HG03135 (cell line): ENCODE data around the gene WDFY2.
"Not testable (repeated sequence)": the region's sequence is repeated elsewhere in the genome, so short reads cannot be mapped to it uniquely, and the experiment has no call there.

ENCODE experiments used
- ATAC-seq: cut with Tn5 transposase; IDR thresholded peaks from one replicate; pipeline ENCODE4 v1.9.1; 2021; ENCODE audit warnings: mild to moderate bottlenecking, moderate library complexity; ENCODE audit not compliant: unreplicated experiment

Gene WDFY2

DNA sequence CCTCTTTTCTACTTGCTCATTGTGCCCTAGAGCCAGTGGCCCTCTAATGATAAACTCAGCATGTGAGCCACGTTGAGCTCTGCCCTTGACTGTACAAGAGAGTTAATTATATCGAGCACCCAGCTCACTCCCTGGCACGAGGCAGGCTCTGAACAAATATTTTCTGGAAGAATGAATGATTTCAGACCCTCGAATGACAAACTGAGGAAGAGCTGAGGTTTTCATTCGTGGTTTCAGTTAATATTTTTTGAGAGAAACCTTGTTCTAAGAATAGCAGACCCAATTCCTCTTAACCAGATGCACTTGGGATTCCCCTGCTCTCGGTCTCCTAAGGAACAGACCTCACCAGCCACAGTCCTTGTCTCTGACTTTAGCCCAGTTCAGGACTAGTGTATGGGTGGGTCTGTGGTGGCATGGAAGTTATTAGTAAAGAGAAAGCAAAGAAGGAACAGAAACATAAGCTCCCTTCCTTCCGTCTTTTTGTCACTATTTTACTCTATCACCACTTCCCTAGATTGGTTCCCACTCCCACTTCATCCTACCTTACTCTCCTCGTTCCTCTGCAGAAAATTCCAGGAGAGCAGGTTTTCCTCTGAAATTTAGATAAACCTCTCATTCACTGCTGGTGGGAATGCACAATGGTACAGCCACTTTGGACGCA is 22.1 kb upstream of the WDFY2 start:
- no peak for ATAC-seq

DNA sequence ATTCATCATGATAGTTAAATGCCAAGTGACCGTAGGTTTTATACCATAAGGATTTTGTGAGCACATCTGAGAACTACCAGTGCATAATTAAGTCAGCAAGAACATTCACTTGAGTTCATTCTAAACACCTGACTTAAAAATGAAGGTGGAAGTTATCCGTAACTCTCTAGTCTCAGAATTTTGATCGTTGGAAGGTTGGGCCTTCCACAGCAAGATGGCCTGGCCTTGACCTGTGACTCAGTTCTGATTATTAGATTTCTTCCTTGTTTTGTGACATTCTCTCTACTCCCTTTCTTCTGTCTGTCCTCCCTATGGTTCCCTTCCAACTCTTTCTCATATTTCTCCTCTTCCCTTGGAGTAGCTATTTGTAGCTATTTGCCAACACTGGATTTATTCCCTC is 20.0 kb upstream of the WDFY2 start:
- ATAC-seq: no peak

DNA sequence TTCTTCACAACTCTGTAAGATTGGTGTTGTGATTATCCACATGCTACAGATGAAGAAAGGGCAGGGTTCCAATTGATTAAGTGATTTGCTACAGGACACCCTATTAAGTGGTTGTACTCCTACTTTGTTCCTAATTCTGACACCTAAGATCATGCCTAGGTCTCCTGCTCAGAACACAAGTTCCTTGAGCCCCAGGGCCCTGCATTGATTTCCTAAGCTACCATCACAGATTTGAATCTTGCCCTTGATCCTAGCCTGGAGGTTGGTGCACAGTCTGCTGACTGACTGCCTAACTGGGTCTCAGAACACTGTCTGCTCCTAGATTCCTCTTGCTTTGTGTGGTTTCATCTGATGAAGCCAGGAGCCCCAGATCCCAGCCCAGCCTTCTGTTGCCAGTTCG is 19.6 kb upstream of the WDFY2 start:
- ATAC-seq: no peak

DNA sequence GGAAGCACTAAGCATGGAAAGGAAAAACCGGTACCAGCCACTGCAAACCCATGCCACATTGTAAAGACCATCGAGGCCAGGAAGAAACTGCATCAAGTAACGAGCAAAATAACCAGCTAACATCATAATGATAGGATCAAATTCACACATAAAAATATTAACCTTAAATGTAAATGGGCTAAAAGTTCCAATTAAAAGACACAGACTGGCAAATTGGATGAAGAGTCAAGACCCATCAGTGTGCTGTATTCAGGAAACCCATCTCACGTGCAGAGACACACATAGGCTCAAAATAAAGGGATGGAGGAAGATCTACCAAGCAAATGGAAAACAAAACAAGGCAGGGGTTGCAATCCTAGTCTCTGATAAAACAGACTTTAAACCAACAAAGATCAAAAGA is 15.3 kb upstream of the WDFY2 start:
- ATAC-seq: not testable (repeated sequence)

DNA sequence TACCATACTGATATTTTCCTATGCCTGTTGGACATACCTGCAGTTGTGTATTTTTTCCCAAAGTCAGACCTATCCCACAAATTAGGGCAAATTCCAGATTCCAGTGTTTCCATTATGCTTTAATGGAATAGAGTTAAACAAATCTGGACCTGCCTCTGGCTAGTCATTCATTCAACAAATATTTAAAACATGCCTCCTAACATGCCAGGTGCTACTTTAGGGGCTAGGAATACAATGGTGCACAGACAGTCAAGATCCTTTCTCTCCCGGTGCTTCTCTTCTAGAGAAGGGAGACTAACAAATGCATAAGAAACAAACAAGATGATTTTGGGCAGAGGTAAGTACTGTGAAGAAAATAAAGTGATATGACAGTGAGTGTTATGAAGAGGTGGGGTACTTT is 7.5 kb upstream of the WDFY2 start:
- no peak for ATAC-seq

DNA sequence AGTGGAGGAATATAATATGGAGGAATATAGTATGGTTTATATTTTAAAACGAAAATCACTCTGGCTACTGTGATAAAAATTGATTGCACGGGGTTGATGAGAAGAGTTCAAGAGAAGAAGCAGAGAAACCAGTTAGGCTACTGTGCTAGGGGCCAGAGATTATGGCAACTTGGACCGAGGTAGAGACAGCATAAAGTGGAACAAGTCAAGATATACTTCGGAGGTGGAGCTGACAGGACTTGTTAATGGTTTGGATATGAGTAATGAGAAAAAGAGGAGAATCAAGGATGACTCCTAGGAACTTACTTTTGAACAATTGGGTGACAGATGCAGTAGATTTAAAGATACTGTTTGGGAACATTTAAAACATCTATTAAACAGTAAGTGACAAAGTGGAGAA is 6.6 kb upstream of the WDFY2 start:
- ATAC-seq: no peak

DNA sequence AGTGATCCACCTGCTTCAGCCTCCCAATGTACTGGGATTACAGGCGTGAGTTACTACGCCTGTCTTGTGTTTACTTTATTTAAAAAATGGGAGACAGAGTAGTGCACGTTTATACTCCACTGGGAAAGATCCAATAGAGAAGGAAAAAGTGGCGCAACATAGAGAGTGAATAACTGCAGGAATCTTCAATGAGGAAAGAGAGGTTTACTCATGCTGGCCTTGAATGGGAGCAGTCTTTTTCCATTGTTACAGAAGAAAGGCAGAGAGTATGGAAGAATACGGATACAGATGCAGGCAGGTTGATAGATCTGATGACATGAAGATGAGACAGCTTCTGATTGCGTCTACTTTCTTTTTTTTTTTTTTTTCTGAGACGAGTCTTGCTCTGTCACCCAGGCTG is 4.6 kb upstream of the WDFY2 start:
- no peak for ATAC-seq

DNA sequence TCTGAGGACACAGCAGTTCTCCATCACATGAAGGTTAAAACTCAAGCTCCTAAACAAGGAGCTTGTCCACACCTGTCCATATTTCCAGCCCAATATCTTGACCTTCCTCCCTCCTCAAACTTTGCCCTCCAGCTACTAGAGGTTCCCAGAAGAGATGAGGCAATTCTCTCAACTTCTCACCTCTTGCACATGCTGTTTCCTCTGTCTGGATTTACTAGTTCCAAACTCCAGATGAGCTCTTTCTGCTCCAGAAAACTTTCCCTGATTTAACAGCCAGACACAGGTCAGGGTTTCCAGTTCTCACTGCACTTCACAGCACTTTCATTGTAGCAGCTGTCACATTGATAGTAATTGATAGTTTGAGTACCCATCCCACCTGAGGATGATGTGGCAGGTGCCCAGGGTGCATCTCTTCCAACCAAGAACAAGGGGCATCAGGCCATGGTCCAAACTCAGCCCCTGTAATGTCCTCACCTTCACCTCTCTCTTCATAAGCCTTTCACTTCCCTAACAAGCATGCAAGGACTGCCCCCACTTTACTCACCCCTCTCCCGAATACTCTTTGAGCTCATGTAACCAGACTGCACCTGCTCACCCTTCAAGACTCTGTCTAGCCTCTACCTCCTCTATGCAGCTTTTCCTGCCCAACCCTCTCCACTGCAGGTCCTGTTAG is 3.0 kb upstream of the WDFY2 start:
- ATAC-seq: no peak

DNA sequence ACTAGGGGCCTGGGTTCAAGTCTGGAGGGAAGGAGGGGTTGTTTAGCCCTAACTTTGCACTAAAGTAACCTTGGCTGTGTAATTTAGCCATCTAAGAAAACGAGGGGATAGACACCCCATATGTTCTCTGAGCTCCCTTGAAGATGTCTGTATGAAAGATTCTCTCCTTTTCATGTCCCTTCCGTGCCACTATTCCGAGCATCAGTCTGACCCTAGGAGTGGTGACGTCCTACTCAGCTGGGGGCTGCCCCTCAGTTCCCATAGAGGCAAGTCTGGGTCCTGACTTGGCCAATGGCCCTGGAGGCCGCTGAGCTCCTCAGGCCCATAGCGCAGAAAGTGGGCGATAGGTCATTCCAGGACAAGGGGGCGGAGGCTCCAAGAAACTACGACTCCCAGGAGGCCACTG is 790 bp upstream of the WDFY2 start:
- ATAC-seq: no peak

DNA sequence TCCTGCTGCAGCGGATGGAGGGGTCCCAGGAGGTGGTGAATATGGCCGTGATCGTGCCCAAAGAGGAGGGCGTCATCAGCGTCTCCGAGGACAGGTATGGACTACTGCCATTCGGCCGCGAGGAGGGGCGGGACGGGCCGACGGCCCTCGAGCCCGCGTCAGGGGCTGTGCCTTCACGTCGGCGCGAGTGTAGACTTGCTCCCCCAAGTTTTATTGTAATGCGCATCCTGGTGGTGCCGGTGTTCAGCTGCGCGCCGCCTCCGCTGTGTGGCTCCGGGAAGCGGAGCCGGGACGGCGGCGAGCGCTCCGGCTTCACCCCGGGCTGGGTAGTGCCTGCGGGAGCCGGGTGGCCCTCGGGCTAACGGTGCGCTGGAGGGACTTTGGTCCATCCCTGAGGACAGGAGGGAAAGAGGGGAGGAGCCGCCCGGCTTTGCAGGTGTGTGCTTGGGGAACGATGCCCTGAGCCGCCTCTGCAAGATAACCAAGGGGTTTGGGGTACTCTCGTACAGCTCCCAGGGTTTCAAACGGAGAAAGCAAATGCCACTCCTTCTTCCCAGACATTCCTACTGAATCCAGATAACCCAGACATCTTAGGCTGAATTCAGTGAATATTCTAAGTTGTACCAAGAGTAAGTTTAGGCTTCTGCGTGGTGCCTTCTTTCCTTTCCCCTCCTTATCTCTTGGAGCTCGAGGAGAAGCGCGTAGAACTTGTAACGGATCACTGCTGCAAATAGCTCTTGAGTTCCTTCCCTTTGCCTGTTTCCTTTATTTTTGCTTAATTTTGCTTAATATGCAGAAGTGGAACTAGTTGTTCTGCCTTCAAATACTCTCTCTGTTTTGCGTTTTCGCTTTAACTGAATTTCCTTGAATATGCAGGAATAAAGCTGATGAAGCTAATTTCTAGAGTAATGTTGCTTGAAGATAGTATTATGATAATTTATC is 740 bp downstream of the WDFY2 start:
- ATAC-seq: peak; percentile 34

DNA sequence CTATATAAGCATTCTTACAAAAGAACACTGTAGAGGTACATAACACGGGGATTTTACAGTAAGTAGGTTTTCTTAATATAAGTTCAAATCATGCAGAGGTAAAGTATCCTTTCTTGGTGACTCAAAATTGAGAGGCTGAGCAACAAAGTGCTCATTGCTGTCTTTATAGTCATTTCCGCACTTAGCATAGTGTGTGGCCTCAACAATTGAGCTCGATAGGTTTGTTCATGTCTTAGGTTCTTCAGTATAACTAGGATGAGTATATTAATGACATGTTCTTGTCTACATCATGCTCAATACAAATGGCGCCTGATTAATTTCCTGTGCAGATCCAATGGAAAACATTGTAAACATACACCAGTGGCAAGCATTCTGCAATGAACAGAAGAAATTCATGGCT is 1.4 kb downstream of the WDFY2 start:
- no peak for ATAC-seq

DNA sequence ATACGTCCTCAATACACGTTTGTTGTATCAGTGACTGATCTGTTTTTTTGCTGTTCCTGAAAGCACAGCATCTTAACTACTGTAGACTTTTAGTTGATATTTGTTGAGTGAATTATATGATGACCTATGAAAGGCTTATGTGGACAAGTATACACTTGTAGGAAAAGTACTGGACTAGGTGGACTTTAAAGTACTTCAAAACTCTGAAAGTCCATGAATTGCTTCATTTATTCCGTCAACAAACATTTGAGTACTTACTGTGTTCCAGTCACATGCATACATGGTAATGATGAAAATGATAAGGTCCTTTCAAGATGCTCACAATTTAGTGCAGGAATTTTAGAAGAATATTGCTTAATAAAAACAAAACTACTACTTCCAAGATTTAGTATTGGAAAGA is 3.1 kb downstream of the WDFY2 start:
- ATAC-seq: no peak

DNA sequence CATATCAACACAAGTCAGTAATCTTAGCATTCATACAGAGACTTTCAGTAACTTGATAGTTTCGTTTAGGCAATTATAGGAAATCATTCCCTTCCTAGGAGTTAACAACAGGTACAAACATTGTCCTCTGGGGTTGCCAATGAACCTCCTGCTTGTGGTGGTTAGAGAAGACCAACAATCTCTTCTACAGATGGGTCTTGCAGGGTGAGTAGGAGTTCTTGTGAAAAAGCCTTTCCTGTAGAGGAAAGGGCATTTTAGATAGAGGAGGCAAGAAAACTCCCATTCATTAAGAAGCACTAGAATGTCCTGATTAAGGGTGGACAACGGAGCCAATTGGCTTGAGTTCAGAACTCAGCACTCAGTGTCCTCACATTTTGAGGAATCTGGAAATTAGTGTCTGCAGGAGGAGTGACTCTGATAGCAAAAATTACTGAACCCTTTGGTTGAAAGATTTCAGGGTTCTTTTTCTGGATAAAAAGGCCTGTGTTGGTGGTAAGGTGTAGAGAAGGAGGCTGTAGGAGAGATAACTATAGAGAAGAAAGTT is 4.2 kb downstream of the WDFY2 start:
- no peak for ATAC-seq

DNA sequence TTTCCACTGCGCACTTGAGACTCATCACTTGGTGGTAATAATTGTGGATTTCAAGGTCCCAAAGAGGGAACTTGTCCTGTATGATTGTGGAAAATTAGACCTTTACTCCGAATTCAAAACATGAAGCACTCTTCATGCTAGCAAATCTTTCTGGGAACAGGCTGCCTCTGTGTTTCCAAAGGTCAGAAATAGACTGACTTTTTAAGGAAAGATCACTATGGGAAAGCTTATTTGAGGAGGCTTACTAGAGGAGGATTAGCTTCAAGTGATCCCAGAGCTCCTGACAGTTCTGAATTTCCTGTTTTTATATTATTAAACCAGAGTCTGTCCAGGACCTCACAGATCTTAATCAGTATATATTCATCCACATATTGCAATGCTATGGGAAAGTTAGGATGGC is 5.5 kb downstream of the WDFY2 start:
- ATAC-seq: no peak

DNA sequence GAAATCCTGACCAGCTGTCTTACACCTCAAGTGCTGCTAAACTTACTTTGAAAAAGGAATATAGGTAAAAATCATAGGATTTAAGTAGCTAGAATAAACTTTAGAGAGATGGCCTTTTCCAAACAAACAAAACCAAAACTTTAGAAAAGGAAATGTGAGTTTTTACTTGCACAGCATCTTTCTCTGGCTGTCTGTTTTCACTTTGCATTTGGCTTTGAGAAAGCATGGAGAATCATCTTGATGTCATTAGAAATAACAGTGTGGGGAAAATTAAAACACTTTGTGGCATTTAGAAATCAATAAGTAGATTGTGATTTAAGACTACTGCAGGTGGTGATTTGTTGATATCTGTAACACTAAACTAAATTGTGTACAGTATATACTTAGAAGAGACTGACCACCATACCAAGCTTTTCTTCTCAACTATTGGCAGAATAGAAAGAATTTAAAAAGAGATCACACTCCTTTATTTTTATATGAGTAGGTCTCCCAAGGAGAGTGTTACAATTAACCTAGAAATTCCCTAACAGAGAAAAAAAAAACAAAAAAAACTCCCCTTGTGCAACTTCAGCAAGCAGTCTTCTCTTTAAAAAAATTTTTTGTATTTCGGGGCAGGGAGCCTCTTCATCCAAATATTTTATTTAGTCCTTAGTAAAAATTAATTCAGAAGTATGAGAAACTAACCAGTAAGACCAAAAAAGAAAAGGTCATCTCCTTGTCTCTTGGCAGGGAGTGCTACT is 6.1 kb downstream of the WDFY2 start:
- ATAC-seq: no peak

DNA sequence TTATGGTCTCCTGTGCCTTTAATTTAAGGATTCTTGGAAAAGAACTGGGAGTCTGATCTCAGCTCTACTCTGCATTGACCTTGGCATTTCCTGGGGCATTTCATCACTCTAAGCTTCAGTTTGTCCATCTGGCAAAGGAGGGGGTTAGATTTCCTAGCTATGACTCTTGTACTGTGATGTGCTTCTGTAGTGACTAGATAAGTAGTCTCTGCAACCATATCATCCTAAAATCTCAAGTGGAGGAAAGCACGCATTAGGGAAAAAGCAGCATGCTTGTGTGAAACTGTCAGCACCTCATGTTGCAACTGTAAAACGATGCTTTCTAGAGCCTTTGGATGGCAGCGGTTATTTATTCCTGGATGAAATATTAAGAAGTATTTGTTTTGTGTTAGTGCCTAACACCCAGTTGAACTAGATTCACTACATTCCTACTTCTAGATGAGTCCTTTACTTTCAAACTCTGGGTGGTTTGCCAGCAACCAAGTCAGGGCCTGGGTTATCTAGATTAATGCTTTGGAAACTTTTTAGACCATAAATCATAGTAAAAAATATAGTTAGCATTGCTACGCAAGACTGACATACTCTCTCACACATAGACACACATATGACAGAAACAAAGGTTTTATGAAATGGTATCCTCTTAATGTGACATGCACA is 6.8 kb downstream of the WDFY2 start:
- ATAC-seq: no peak

DNA sequence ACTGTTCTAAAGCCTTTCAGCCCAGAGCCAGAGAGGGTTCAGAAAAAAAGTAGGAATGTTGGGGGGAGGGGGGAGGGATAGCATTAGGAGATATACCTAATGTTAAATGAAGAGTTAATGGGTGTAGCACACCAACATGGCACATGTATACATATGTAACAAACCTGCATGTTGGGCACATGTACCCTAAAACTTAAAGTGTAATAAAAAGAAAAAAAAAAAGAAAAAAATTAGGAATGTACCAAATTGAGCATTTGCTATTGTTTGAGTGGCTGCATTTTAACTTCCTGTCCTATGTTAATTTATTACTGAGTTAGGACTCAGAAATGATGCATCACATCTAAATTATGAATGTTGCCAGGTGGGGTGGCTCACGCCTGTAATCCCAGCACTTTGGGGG is 7.7 kb downstream of the WDFY2 start:
- not testable (repeated sequence) for ATAC-seq

DNA sequence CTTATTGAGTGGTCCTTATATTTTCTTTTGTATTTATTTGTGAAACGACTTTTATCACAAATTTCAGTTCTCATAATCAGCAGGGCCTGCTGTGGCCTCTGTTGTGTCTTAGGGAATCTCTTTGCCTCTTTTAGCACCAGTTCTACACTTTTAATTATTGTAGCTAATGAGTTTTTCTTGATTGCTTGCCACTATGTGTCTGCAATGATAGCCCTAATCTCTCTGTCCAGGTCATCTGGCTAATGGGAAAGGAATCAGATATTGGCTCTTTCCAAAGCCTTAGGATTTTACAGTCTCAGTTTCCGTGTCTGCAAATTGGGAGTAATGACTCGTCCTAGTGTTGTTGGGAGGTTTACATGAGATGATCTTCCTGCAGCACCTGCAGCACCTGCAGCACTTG is 10.2 kb downstream of the WDFY2 start:
- ATAC-seq: no peak

DNA sequence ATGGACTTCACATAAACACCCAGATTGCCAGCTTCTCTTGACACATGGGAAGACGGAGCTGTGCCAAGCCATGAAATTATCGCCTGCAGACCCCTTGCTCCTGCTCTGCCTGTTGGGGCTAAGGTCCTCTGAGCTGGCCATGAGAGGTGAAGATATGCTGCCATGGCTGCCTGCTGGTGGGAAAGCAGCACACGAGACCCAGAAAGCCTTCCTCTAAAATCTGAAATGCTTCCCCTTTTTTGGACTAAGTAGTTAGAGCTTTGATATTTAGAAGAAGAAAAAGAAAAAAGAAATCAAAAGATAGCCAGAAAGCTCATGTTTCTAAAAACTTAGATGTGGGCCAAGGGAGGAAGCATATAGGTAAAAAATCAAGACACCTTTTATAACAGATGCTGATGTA is 11.2 kb downstream of the WDFY2 start:
- no peak for ATAC-seq

DNA sequence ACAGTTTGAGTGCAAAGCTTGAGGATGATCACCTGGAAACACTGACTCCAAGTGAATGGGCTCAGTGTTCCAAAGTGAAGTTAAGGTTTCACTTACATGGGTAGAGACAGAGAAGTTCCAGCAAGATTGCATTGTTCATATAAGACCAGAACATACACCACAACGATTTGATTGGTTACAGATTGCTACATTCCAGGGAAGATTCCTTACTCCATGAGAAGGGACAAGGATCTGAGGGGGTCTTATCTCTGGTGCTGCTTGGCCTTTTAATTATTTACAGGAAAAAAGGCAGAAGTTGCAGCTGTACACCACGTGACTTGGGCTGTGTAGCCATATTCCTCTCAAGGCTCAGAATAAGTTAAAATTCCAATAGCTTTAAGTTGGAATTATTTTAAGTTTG is 12.3 kb downstream of the WDFY2 start:
- no peak for ATAC-seq
